Ascending aorta (tissue), 2 donors: ENCODE measurements around the gene B4GALT3. TPM values are rescaled to one million over a fixed set of nuclear protein-coding genes. Genes with fewer than 3 reads are reported as not detected.

Experiments used
- DNase-seq, 2 donors: peaks; one replicate each; pipeline ENCODE4 v3.0.0-alpha.2; 2019; ENCODE audit warnings: low spot score in 2 of 2
- H3K27ac ChIP-seq, 2 donors: fragments of 200-600 bp; sonication (generic); one replicate each; pipeline ENCODE4 v1.5.1; 2016 to 2017; ENCODE audit warnings: mild to moderate bottlenecking in 1 of 2
- H3K27me3 ChIP-seq: fragments of 200-600 bp; sonication (generic); one replicate; pipeline ENCODE4 v1.5.1; 2017
- H3K36me3 ChIP-seq, 2 donors: fragments of 200-600 bp; sonication (generic); one replicate each; pipeline ENCODE4 v1.5.1; 2016
- H3K4me1 ChIP-seq, 2 donors: fragments of 200-600 bp; sonication (generic); one replicate each; pipeline ENCODE4 v1.5.1; 2016 to 2017; ENCODE audit warnings: mild to moderate bottlenecking in 1 of 2
- H3K4me3 ChIP-seq, 2 donors: fragments of 200-600 bp; sonication (generic); one replicate each; pipeline ENCODE4 v1.5.1; 2016 to 2017; ENCODE audit warnings: mild to moderate bottlenecking in 1 of 2
- H3K9me3 ChIP-seq, 2 donors: fragments of 200-600 bp; sonication (generic); one replicate each; pipeline ENCODE4 v1.5.1; 2016
- intact Hi-C: fragments of 100-400 bp; cut with DNase I; formaldehyde crosslinking; loops from one replicate; pipeline ENCODE4 v1.15.1; 2023
- total RNA-seq: library from RNA; depleted of rRNA; stranded (reverse); fragments of >200 nt; gene quantifications from one replicate; pipeline ENCODE4 v1.1.0, GENCODE V29; 2016
- TF ChIP-seq, protein P1 (sequence below), 3 experiments: fragments of 200-600 bp in 2 of 3; fragments of 450-650 bp in 1 of 3; sonication (generic) in 2 of 3; IDR thresholded peaks; one replicate each; pipeline ENCODE4 v1.5.1; 2016 to 2019; ENCODE audit warnings: antibody characterized with exemption in 3 of 3, mild to moderate bottlenecking in 1 of 3, moderate library complexity in 1 of 3

The B4GALT3 gene
- total RNA-seq, 1 donor from 2014 or later = 26.9 TPM

DNA sequence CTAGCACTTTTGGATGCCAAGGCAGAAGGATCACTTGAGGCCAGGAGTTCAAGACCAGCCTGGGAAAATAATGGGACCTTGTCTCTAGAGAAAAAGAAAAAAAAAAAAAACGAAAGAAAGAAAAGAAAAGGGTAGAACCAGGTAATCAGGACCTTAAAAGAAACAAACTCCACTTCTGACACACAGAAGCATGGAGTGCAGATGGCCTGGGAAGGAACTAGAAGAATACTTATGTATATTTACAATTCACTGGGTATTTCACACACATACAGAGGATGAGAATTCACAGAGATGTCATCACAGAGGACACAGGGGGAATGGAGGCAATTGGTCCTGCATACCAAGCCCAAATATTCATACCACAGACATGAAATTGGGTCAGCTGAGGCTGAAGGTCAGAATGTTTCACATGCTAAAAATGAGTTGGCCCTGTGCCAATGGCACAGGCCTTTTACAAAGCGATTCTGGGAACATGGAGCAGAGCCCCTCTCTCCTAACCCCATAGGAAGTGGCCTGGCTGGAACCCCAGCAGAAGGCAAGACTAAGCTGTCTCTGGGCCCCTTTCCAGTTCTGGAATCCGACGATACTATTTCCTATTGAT is 4.4 kb downstream of the B4GALT3 start:
- DNase-seq = no peak
- no peaks in the 10 kb centered on the region for H3K27me3 ChIP-seq
- no peak overlapping the region for H3K4me3 ChIP-seq
- H3K9me3 ChIP-seq = no peaks in the 10 kb centered on the region
- peak overlapping the region in 1 of 2 donors; percentile 22 for H3K27ac ChIP-seq
- H3K4me1 ChIP-seq = peaks cover 0 to 17% of the 10 kb centered on the region in 2 donors
- TF ChIP-seq, protein P1, sequence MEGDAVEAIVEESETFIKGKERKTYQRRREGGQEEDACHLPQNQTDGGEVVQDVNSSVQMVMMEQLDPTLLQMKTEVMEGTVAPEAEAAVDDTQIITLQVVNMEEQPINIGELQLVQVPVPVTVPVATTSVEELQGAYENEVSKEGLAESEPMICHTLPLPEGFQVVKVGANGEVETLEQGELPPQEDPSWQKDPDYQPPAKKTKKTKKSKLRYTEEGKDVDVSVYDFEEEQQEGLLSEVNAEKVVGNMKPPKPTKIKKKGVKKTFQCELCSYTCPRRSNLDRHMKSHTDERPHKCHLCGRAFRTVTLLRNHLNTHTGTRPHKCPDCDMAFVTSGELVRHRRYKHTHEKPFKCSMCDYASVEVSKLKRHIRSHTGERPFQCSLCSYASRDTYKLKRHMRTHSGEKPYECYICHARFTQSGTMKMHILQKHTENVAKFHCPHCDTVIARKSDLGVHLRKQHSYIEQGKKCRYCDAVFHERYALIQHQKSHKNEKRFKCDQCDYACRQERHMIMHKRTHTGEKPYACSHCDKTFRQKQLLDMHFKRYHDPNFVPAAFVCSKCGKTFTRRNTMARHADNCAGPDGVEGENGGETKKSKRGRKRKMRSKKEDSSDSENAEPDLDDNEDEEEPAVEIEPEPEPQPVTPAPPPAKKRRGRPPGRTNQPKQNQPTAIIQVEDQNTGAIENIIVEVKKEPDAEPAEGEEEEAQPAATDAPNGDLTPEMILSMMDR (IDR thresholded peaks at IDR 0.05) = no peak
- H3K36me3 ChIP-seq = peaks cover 47 to 64% of the 10 kb centered on the region in 2 donors
- intact Hi-C loops = no loop called here

- intact Hi-C loops = no loop called here
- H3K4me1 ChIP-seq = peaks cover 0 to 14% of the 10 kb centered on the region in 2 donors
- H3K27me3 ChIP-seq = no peaks in the 10 kb centered on the region
- peaks cover 47 to 64% of the 10 kb centered on the region in 2 donors for H3K36me3 ChIP-seq
- no peaks in the 10 kb centered on the region for H3K9me3 ChIP-seq
- peak overlapping the region in 1 of 2 donors; percentile 22 for H3K27ac ChIP-seq
- DNase-seq = no peak
- TF ChIP-seq, protein P1 (IDR thresholded peaks at IDR 0.05) = no peak
- H3K4me3 ChIP-seq = no peak overlapping the region
Measured at GRCh38 chr1:161172349-161172748, 5.0 kb downstream of the B4GALT3 start.

- intact Hi-C loops = no loop called here
- Histone ChIP-seq H3K27me3 (no peaks in the 10 kb centered on the region), H3K4me3 (no peak overlapping the region), H3K4me1 (peaks cover 3 to 18% of the 10 kb centered on the region in 2 donors), H3K27ac (no peak overlapping the region), H3K9me3 (no peaks in the 10 kb centered on the region), H3K36me3 (peaks cover 47 to 64% of the 10 kb centered on the region in 2 donors)
- no peak for DNase-seq
- TF ChIP-seq, protein P1 (IDR thresholded peaks at IDR 0.05) = no peak
Measured at GRCh38 chr1:161171696-161172095, 5.6 kb downstream of the B4GALT3 start.

GRCh38 chr1:161171191-161171590 is 6.1 kb downstream of the B4GALT3 start:
- no peaks in the 10 kb centered on the region for H3K9me3 ChIP-seq
- DNase-seq = no peak
- no peak overlapping the region for H3K27ac ChIP-seq
- peaks cover 47 to 64% of the 10 kb centered on the region in 2 donors for H3K36me3 ChIP-seq
- H3K4me1 ChIP-seq = peaks cover 3 to 13% of the 10 kb centered on the region in 2 donors
- no peaks in the 10 kb centered on the region for H3K27me3 ChIP-seq
- intact Hi-C loops = no loop called here
- no peak overlapping the region for H3K4me3 ChIP-seq
- TF ChIP-seq, protein P1 (IDR thresholded peaks at IDR 0.05) = no peak

DNA sequence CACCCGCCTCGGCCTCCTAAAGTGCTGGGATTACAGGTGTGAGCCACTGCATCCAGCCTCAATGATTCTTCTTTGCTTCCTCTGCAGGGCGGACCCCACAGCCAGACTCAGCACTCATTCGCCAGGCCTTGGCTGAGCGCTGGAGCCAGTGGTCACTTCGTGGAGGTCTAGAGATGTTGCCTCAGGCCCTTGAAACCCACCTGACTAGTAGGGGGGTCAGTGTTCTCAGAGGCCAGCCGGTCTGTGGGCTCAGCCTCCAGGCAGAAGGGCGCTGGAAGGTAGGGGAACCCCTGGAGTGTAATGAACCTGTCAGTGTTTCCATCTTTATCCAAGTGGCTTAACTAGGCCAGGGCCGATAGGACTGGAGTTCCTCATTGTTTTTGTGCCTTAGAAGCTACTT is 8.4 kb downstream of the B4GALT3 start:
- TF ChIP-seq, protein P1 (IDR thresholded peaks at IDR 0.05) = no peak
- H3K27ac ChIP-seq = no peak overlapping the region
- H3K9me3 ChIP-seq = no peaks in the 10 kb centered on the region
- H3K4me1 ChIP-seq = peaks cover 6 to 12% of the 10 kb centered on the region in 2 donors
- no peak for DNase-seq
- H3K4me3 ChIP-seq = no peak overlapping the region
- H3K36me3 ChIP-seq = peaks cover 37 to 54% of the 10 kb centered on the region in 2 donors
- intact Hi-C loops = loop anchor here (10.0 kb wide), 1 partner anchor 124 kb away; the partner anchor contains the start of gene USF1
- no peaks in the 10 kb centered on the region for H3K27me3 ChIP-seq
